HG03439 (cell line): ENCODE measurements around the gene USP35.
"Not testable (repeated sequence)": the region's sequence is repeated elsewhere in the genome, so short reads cannot be mapped to it uniquely, and the experiment has no call there.

Experiments
- ATAC-seq: cut with Tn5 transposase; IDR thresholded peaks from one replicate; pipeline ENCODE4 v1.9.1; 2021; ENCODE audit warnings: mild to moderate bottlenecking, moderate library complexity; ENCODE audit not compliant: unreplicated experiment

USP35 gene

GRCh38 chr11:78168539-78169477 lies 19.9 kb upstream of the USP35 start:
- ATAC-seq = no peak

GRCh38 chr11:78170413-78170812 lies 18.3 kb upstream of the USP35 start:
- ATAC-seq = no peak

- ATAC-seq = no peak
These were observed 17.7 kb upstream of the USP35 start for GRCh38 chr11:78170874-78171549.

GRCh38 chr11:78171951-78172350 lies 16.8 kb upstream of the USP35 start:
- ATAC-seq = no peak

GRCh38 chr11:78175862-78176261 lies 12.9 kb upstream of the USP35 start:
- not testable (repeated sequence) for ATAC-seq

- no peak for ATAC-seq
These were observed 12.0 kb upstream of the USP35 start for GRCh38 chr11:78176605-78177141.

GRCh38 chr11:78177216-78177615 lies 11.5 kb upstream of the USP35 start:
- ATAC-seq = no peak

GRCh38 chr11:78179459-78180071 lies 9.2 kb upstream of the USP35 start:
- ATAC-seq = no peak

GRCh38 chr11:78180751-78181150 lies 8.0 kb upstream of the USP35 start:
- ATAC-seq = no peak

GRCh38 chr11:78181185-78181584 lies 7.5 kb upstream of the USP35 start:
- ATAC-seq = no peak

- ATAC-seq = peak; percentile 26
These were observed 1.1 kb upstream of the USP35 start for GRCh38 chr11:78187366-78188285.

- ATAC-seq = no peak
These were observed 530 bp downstream of the USP35 start for GRCh38 chr11:78189174-78189724.

- ATAC-seq = no peak
These were observed 1.1 kb downstream of the USP35 start for GRCh38 chr11:78189851-78190250.

GRCh38 chr11:78190374-78190773 lies 1.7 kb downstream of the USP35 start:
- no peak for ATAC-seq

- ATAC-seq = no peak
These were observed 2.3 kb downstream of the USP35 start for GRCh38 chr11:78190871-78191538.

GRCh38 chr11:78192223-78192719 lies 3.6 kb downstream of the USP35 start:
- no peak for ATAC-seq

GRCh38 chr11:78192911-78193351 lies 4.2 kb downstream of the USP35 start:
- no peak for ATAC-seq

- ATAC-seq = no peak
These were observed 5.1 kb downstream of the USP35 start for GRCh38 chr11:78193806-78194205.

- ATAC-seq = no peak
These were observed 5.8 kb downstream of the USP35 start for GRCh38 chr11:78194490-78194889.
